K562 (cell line): ENCODE data around the gene EVA1B. TPM values are rescaled to one million over a fixed set of nuclear protein-coding genes. Genes with fewer than 3 reads are reported as not detected.

Experiments used
- ATAC-seq: fragments of 200-7000 bp; cut with Tn5 transposase; 3 replicates; pipeline ENCODE4 v1.9.1; 2020; ENCODE audit warnings: moderate library complexity
- BruUV-seq: library from RNA; stranded (reverse); fragments of 400-500 nt; replicated peaks from 2 replicates; lab custom pipeline; 2021; lab: Mats Ljungman, UMichigan
- CTCF ChIA-PET: fragments of 300-600 bp; formaldehyde crosslinking; extraction: SDS; loops from one replicate; lab custom pipeline; 2021; ENCODE audit warnings: low intra/inter-chr PET ratio; lab: Yijun Ruan, JAX
- POLR2A ChIA-PET: fragments of 300-600, 350-650 bp; sonication (Branson Sonifier 250); formaldehyde crosslinking; extraction: SDS; loops from one replicate; lab custom pipeline; 2021; ENCODE audit warnings: antibody characterized with exemption, inconsistent platforms; lab: Yijun Ruan, JAX
- DNase-seq, 4 experiments: peaks; one replicate each; pipeline versions ENCODE4 v3.0.0 to v3.0.0-alpha.2; 2011 to 2018; ENCODE audit warnings: low spot score in 3 of 4, mixed read lengths in 3 of 4; ENCODE audit errors: extremely low read depth in 1 of 4
- FAIRE-seq: peaks from 2 replicates; lab custom pipeline; 2011; peaks lifted over from hg19 to GRCh38; lab: Jason Lieb, UNC
- H2AFZ ChIP-seq: 2 replicates; pipeline ENCODE4 v1.6.0; 2011; ENCODE audit warnings: low read depth, low read length, control low read depth, inconsistent platforms
- H3K27ac ChIP-seq: fragments of 200-600 bp; 3 replicates; pipeline ENCODE4 v1.8.0; 2011; ENCODE audit warnings: low read depth, mild to moderate bottlenecking, control low read depth, inconsistent platforms, low read length, moderate library complexity, mixed read lengths; ENCODE audit errors: extremely low read depth
- H3K27me3 ChIP-seq, 2 experiments: fragments of 300-600 bp in 1 of 2; 2 replicates in 1 of 2; 3 replicates in 1 of 2; pipeline versions ENCODE4 v1.6.0 to v1.8.0; 2011; ENCODE audit warnings: inconsistent platforms in 2 of 2, low read length in 2 of 2, mild to moderate bottlenecking in 1 of 2, mixed read lengths in 1 of 2, moderate library complexity in 1 of 2; ENCODE audit not compliant: control insufficient read depth in 2 of 2, insufficient read depth in 2 of 2
- H3K36me3 ChIP-seq: fragments of 300-600 bp; 3 replicates; pipeline ENCODE4 v1.8.0; 2011; ENCODE audit warnings: mild to moderate bottlenecking, low read length, inconsistent platforms; ENCODE audit not compliant: control insufficient read depth, insufficient read depth
- H3K4me1 ChIP-seq, 2 experiments: fragments of 200-600 bp in 1 of 2; replicated peaks in 1 of 2; 2 replicates in 1 of 2; 3 replicates in 1 of 2; pipeline versions ENCODE4 v1.5.1 to v1.8.0; 2011; ENCODE audit warnings: inconsistent platforms in 2 of 2, low read length in 2 of 2, mild to moderate bottlenecking in 1 of 2, mixed read lengths in 1 of 2, moderate library complexity in 1 of 2; ENCODE audit not compliant: control insufficient read depth in 2 of 2, insufficient read depth in 2 of 2
- H3K4me2 ChIP-seq: 2 replicates; pipeline ENCODE4 v1.6.1; 2011; ENCODE audit warnings: low read length, control low read depth, inconsistent platforms, mixed read lengths; ENCODE audit not compliant: insufficient read depth
- H3K4me3 ChIP-seq: fragments of 200-600 bp; sonication (generic), shearing (Covaris generic); 2 replicates; pipeline ENCODE4 v1.5.1; 2016; ENCODE audit warnings: control low read depth, inconsistent platforms
- H3K79me2 ChIP-seq: fragments of 200-600 bp; 3 replicates; pipeline ENCODE4 v1.8.0; 2011; ENCODE audit warnings: low read length, inconsistent platforms; ENCODE audit not compliant: control insufficient read depth, insufficient read depth
- H3K9ac ChIP-seq, 2 experiments: 2 replicates each; pipeline versions ENCODE4 v1.6.0 to v1.6.1; 2011; ENCODE audit warnings: low read depth in 2 of 2, low read length in 2 of 2, control low read depth in 1 of 2, inconsistent platforms in 1 of 2, mild to moderate bottlenecking in 1 of 2, mixed read lengths in 1 of 2; ENCODE audit not compliant: insufficient read depth in 1 of 2
- H3K9me1 ChIP-seq: one replicate; pipeline ENCODE4 v1.6.0; 2011; ENCODE audit warnings: inconsistent platforms, mild to moderate bottlenecking, low read length, moderate library complexity; ENCODE audit not compliant: control insufficient read depth, insufficient read depth
- H3K9me3 ChIP-seq: replicated peaks from 2 replicates; pipeline ENCODE4 v1.5.1; 2011; ENCODE audit warnings: low read depth, low read length, inconsistent platforms; ENCODE audit not compliant: control insufficient read depth, insufficient read depth
- H4K20me1 ChIP-seq: replicated peaks from 2 replicates; pipeline ENCODE4 v1.6.1; 2011; ENCODE audit warnings: low read length, inconsistent platforms, mixed read lengths; ENCODE audit not compliant: control insufficient read depth, insufficient read depth
- CBX8 ChIP-seq: fragments of 200-600 bp; sonication (generic); IDR thresholded peaks from 2 replicates; pipeline ENCODE4 v1.6.1; 2012; ENCODE audit warnings: borderline replicate concordance, mixed run types, low read depth, mild to moderate bottlenecking, moderate library complexity, mixed read lengths, low read length, control low read depth, inconsistent platforms; ENCODE audit not compliant: poor library complexity, severe bottlenecking; ENCODE audit errors: extremely low read depth
- EGR1 ChIP-seq: fragments of 450-650 bp; conservative IDR thresholded peaks from 2 replicates; pipeline ENCODE4 v1.6.1; 2017; ENCODE audit warnings: mild to moderate bottlenecking
- HOXB6 ChIP-seq: fragments of 250-450 bp; sonication (Bioruptor Pico); IDR thresholded peaks from 2 replicates; pipeline ENCODE4 v1.5.1; 2022; ENCODE audit warnings: mild to moderate bottlenecking, borderline replicate concordance
- NCOA6 ChIP-seq: fragments of 450-650 bp; IDR thresholded peaks from 2 replicates; pipeline ENCODE4 v1.6.1; 2017; ENCODE audit warnings: mild to moderate bottlenecking
- POU5F1 ChIP-seq: fragments of 150-350 bp; IDR thresholded peaks from 2 replicates; pipeline ENCODE4 v1.6.1; 2014; ENCODE audit warnings: borderline replicate concordance, low read length, low read depth, mild to moderate bottlenecking; ENCODE audit not compliant: partially characterized antibody
- SAFB ChIP-seq: fragments of 200-400 bp; formaldehyde crosslinking; IDR thresholded peaks from 2 replicates; pipeline ENCODE4 v1.6.1; 2017; ENCODE audit warnings: low read depth, low read length, borderline replicate concordance
- TFAP4 ChIP-seq: sonication (generic); formaldehyde crosslinking; IDR thresholded peaks from 2 replicates; pipeline ENCODE4 v1.8.0; 2022; ENCODE audit warnings: missing genetic modification reagents, mild to moderate bottlenecking, moderate library complexity, borderline replicate concordance
- ZBTB2 ChIP-seq: fragments of 450-650 bp; IDR thresholded peaks from 2 replicates; pipeline ENCODE4 v1.6.1; 2016; ENCODE audit warnings: antibody characterized with exemption
- ZC3H8 ChIP-seq: fragments of 450-650 bp; IDR thresholded peaks from 2 replicates; pipeline ENCODE4 v1.6.1; 2017
- ZNF217 ChIP-seq: sonication (generic); formaldehyde crosslinking; IDR thresholded peaks from 2 replicates; pipeline ENCODE4 v1.8.0; 2022; ENCODE audit warnings: mild to moderate bottlenecking, missing genetic modification reagents
- WGBS: fragments of 100-300 bp; shearing (Covaris generic); methylation state at CpG from one replicate; pipeline ENCODE4 v1.1.6; 2016; ENCODE audit warnings: low coverage, mixed read lengths; ENCODE audit not compliant: insufficient coverage; ENCODE audit errors: missing lambda C conversion rate; 5-methylcytosine and 5-hydroxymethylcytosine counted together
- in situ Hi-C: fragments of 300-500 bp; cut with MboI; formaldehyde crosslinking; loops from 4 replicates; pipeline ENCODE4 v1.15.0; 2018; ENCODE audit warnings: inconsistent platforms, mixed read lengths
- intact Hi-C: fragments of 100-400 bp; cut with micrococcal nuclease; formaldehyde crosslinking; loops from 2 replicates; pipeline ENCODE4 v1.14.2; 2022
- polyA plus RNA-seq, 8 experiments: library from polyadenylated mRNA; depleted of rRNA in 4 of 8; stranded (reverse) in 5 of 8; unstranded in 3 of 8; fragments of >200 nt; fragmentation: Nextera tagmentation in 2 of 8; fragmentation: Illumina TruSeq in 1 of 8; extraction: Ambion mirVana in 2 of 8; extraction: Trizol in 1 of 8; gene quantifications; 2 replicates each; pipeline versions ENCODE4 v1.2.1 to v1.2.3, GENCODE V29; 2011 to 2014; ENCODE audit warnings: inconsistent platforms in 1 of 8, missing spikeins in 1 of 8
- total RNA-seq, 7 experiments: library from RNA; depleted of rRNA in 6 of 7; stranded (reverse); fragments of >200 nt in 6 of 7; fragmentation: Illumina TruSeq in 2 of 7; extraction: Trizol in 2 of 7; gene quantifications; 2 replicates each; pipeline versions ENCODE4 v1.2.1 to v1.2.3, GENCODE V29; 2011 to 2021; ENCODE audit warnings: low replicate concordance in 1 of 7
- TF ChIP-seq, protein P1 (sequence below): sonication (generic); formaldehyde crosslinking; IDR thresholded peaks from 2 replicates; pipeline ENCODE4 v1.5.0; 2020; ENCODE audit warnings: missing genetic modification reagents

EVA1B gene
- total and polyA plus RNA-seq, 9 of the 15 experiments (the other 6 are each of a cell fraction or from before 2014, with no cell fraction given): 0.08 to 65.7 (median 2.4) TPM

DNA sequence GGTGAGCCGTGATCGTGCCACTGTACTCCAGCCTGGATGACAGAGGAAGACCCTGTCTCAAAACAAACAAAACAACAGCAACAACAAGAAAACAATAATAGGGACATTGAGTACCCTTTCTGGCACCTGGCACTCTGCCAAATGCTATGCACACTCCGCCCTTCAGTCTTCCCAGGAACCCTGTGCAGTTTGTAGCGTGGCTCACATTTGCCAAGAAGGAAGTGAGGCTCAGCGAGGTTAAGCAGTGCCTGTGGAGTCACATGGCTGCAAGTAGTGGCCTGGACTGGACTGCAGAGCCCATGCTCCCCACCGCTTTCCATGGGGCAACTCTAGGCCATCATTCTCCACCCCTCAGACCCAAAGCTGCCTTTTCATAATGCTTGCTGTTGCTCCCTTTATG, 5.3 kb upstream of the EVA1B start (continued):
- TF ChIP-seq, protein P1, sequence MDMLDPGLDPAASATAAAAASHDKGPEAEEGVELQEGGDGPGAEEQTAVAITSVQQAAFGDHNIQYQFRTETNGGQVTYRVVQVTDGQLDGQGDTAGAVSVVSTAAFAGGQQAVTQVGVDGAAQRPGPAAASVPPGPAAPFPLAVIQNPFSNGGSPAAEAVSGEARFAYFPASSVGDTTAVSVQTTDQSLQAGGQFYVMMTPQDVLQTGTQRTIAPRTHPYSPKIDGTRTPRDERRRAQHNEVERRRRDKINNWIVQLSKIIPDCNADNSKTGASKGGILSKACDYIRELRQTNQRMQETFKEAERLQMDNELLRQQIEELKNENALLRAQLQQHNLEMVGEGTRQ (CRISPR knock-in tag): peak; percentile 26; the same call in 1 of the 2 replicates

- Histone ChIP-seq H3K27me3 (no peaks in the 10 kb centered on the region), H2AFZ (no peak overlapping the region; the same call in 1 of the 2 replicates), H3K36me3 (no peaks in the 10 kb centered on the region), H3K9me1 (no peaks in the 10 kb centered on the region), H3K27ac (no peak overlapping the region), H3K4me1 (peaks cover 22 to 37% of the 10 kb centered on the region in 2 experiments), H3K79me2 (peaks cover 2% of the 10 kb centered on the region; the same call in 1 of the 3 replicates), H4K20me1 (no peaks in the 10 kb centered on the region), H3K4me3 (no peak overlapping the region), H3K4me2 (no peak overlapping the region), H3K9me3 (no peaks in the 10 kb centered on the region), H3K9ac (peak overlapping the region in 1 of 2 experiments; percentile 24; a peak in 1 of 4 replicates)
- TF ChIP-seq NCOA6: no peak
- no peak for TF ChIP-seq ZNF217
- no peak for TF ChIP-seq HOXB6 (CRISPR knock-in tag)
- no peak for TF ChIP-seq SAFB
- no peak for TF ChIP-seq POU5F1
- no peak for TF ChIP-seq ZC3H8
- no peak for TF ChIP-seq ZBTB2
- TF ChIP-seq CBX8: no peak
- TF ChIP-seq TFAP4 (CRISPR knock-in tag): no peak
- TF ChIP-seq EGR1: no peak
- ChIA-PET CTCF (no interaction called here), POLR2A (interaction anchor here (0.6 kb wide), 1 partner anchor 9 kb away, joined by 3 read pairs; no protein-coding TSS in a partner anchor)
- DNase-seq (no peak), ATAC-seq (no peak), FAIRE-seq (no peak)
- 59% methylated on average over 6 of the region's 6 CpGs for WGBS
- intact Hi-C loops: loop anchor here (10.0 kb wide), 1 partner anchor 443 kb away; the partner anchor contains the start of gene AGO1
- in situ Hi-C loops: no loop called here
- BruUV-seq: no TSS peak
These were observed 4.6 kb upstream of the EVA1B start for GRCh38 chr1:36328088-36328480.
